AG09309 (cell line): ENCODE measurements around the gene IGFBPL1.
A peak's percentile ranks its signal among the peaks of the same experiment; 100 is the strongest.

Source experiments
- DNase-seq: peaks from one replicate; pipeline ENCODE4 v3.0.0-alpha.2; 2010; ENCODE audit warnings: low read depth
- H3K4me3 ChIP-seq: 2 replicates; pipeline ENCODE4 v1.5.1; 2011; ENCODE audit warnings: mild to moderate bottlenecking, low read depth, low read length, moderate library complexity; ENCODE audit not compliant: control insufficient read depth
- TF ChIP-seq, protein P1 (sequence below): IDR thresholded peaks from 2 replicates; pipeline ENCODE4 v1.5.1; 2011; ENCODE audit warnings: mild to moderate bottlenecking, low read depth, low read length, inconsistent platforms; ENCODE audit not compliant: insufficient read depth, control insufficient read depth; ENCODE audit errors: missing control alignments

The IGFBPL1 gene

GRCh38 chr9:38392235-38393127 lies 31.8 kb downstream of the IGFBPL1 start, which contains the start of gene ALDH1B1:
TSS of gene ALDH1B1 (plus strand) at chr9:38392702. CDS start at chr9:38395749, 3,047 bp downstream.
- H3K4me3 ChIP-seq = peak within 1 kb of the TSS; percentile 89
- TF ChIP-seq, protein P1, sequence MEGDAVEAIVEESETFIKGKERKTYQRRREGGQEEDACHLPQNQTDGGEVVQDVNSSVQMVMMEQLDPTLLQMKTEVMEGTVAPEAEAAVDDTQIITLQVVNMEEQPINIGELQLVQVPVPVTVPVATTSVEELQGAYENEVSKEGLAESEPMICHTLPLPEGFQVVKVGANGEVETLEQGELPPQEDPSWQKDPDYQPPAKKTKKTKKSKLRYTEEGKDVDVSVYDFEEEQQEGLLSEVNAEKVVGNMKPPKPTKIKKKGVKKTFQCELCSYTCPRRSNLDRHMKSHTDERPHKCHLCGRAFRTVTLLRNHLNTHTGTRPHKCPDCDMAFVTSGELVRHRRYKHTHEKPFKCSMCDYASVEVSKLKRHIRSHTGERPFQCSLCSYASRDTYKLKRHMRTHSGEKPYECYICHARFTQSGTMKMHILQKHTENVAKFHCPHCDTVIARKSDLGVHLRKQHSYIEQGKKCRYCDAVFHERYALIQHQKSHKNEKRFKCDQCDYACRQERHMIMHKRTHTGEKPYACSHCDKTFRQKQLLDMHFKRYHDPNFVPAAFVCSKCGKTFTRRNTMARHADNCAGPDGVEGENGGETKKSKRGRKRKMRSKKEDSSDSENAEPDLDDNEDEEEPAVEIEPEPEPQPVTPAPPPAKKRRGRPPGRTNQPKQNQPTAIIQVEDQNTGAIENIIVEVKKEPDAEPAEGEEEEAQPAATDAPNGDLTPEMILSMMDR = peak; percentile 17
- peak; percentile 21 for DNase-seq

- TF ChIP-seq, protein P1 = no peak
- no peak for DNase-seq
- H3K4me3 ChIP-seq = no peak overlapping the region
Observed at GRCh38 chr9:38391278-38392118, 32.8 kb downstream of the IGFBPL1 start.

DNA sequence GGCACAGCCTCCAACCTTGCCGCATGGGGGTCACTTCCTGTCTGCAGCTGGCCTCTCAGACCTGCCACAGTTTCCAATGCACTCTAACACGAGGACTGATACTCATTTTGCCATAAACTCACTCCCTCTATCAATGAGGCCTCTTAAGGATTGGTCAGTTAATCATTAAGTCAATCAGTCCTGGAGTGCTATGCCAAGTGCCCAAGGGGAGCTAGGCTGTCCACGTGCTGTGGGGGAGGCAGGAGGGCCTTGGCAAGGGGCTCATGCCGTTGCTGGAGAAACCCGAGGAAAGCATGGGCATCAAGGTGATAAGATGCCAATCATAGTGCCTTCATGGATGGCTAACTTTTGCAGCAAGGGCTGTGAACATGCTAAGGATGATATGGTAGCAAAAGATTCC lies 33.4 kb downstream of the IGFBPL1 start:
- no peak overlapping the region for H3K4me3 ChIP-seq
- TF ChIP-seq, protein P1 = no peak
- DNase-seq = no peak

DNA sequence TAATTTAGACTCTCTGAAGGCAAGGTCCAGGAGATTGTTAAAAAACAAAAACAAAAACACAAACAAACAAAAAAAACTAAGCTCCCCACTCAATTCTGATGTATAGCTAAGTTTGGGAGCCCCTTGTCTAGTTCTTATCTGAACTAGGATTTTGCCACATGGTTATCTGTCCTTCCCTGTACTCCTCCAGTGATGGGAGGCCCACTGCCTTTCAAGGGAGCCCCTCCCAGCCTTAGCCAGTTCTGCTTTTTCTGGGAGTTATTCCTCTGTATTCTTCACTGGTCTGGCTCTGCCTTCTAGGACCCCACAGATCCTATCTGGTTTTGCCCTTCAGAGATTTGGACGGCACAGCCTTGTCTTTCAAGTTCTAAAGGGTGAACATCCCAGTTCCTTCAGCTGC lies 33.8 kb downstream of the IGFBPL1 start:
- TF ChIP-seq, protein P1 = no peak
- H3K4me3 ChIP-seq = no peak overlapping the region
- no peak for DNase-seq

DNA sequence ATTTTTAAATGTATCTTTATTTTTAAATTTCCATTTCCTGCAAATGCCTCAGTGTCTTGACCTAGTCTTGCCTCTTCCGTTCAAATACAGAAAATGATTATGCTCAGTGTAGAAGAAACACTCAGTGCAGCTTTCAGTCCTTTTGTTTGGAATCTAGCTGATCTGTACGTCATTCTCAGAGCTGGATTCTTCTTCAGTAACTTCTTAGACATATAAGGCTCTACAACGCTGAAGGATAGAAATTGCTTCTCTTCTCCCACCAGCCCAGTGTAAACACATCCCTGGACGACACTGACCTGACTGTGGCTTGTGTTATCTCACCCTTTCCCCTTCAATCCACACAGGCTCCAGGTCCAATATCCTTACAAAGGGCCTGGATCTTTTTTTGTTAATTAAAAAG lies 34.9 kb downstream of the IGFBPL1 start:
- no peak overlapping the region for H3K4me3 ChIP-seq
- TF ChIP-seq, protein P1 = no peak
- DNase-seq = no peak

GRCh38 chr9:38388283-38389223 lies 35.7 kb downstream of the IGFBPL1 start:
- TF ChIP-seq, protein P1 = no peak
- peak; percentile 13 for DNase-seq
- H3K4me3 ChIP-seq = no peak overlapping the region
